ENCODE data around the gene LAMA2.

The LAMA2 gene

GRCh38 chr6:129099696-129100095 is 216.8 kb downstream of the LAMA2 start:
- TF ChIP-seq CTCF (IDR thresholded peaks at IDR 0.05; ENCODE audit: low read depth, low read length, missing control alignments) = no peak
- no peak overlapping the region for H3K4me3 ChIP-seq (replicated peaks; ENCODE audit: low read depth, low read length)
- DNase-seq (ENCODE audit: extremely low read depth, low read depth) = no peak

- TF ChIP-seq CTCF (IDR thresholded peaks at IDR 0.05; ENCODE audit: low read depth, low read length, missing control alignments) = no peak
- DNase-seq (ENCODE audit: extremely low read depth, low read depth) = no peak
- no peak overlapping the region for H3K4me3 ChIP-seq (replicated peaks; ENCODE audit: low read depth, low read length)
Observed at GRCh38 chr6:129100164-129100563, 217.2 kb downstream of the LAMA2 start.

DNA sequence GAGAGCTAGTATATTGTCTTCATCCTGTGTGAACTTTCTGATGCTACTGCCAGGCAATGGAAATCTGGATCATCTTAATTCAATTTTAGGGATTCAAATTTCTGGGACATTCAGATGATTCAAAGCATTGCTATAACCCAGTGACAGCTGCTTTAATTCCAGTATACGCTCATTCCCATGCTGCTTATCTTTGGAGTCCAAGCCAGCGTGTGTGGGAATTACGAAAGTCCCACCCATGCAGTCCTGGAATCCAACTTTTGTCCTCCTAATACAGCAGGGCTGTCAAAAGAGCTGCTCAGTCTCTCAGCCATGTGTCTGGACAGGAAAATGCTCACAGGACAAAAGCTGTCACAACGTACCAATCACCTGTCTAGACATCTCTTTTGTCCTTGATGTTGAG is 219.8 kb downstream of the LAMA2 start:
- TF ChIP-seq CTCF (IDR thresholded peaks at IDR 0.05; ENCODE audit: low read depth, low read length, missing control alignments) = no peak
- no peak overlapping the region for H3K4me3 ChIP-seq (replicated peaks; ENCODE audit: low read depth, low read length)
- DNase-seq (ENCODE audit: extremely low read depth, low read depth) = no peak

- DNase-seq (ENCODE audit: extremely low read depth, low read depth) = peak; percentile 15
- H3K4me3 ChIP-seq (replicated peaks; ENCODE audit: low read depth, low read length) = no peak overlapping the region
- TF ChIP-seq CTCF (IDR thresholded peaks at IDR 0.05; ENCODE audit: low read depth, low read length, missing control alignments) = no peak
Observed at GRCh38 chr6:129104131-129104530, 221.2 kb downstream of the LAMA2 start.

- no peak overlapping the region for H3K4me3 ChIP-seq (replicated peaks; ENCODE audit: low read depth, low read length)
- no peak for TF ChIP-seq CTCF (IDR thresholded peaks at IDR 0.05; ENCODE audit: low read depth, low read length, missing control alignments)
- DNase-seq (ENCODE audit: extremely low read depth, low read depth) = no peak
Observed at GRCh38 chr6:129104560-129104959, 221.6 kb downstream of the LAMA2 start.

DNA sequence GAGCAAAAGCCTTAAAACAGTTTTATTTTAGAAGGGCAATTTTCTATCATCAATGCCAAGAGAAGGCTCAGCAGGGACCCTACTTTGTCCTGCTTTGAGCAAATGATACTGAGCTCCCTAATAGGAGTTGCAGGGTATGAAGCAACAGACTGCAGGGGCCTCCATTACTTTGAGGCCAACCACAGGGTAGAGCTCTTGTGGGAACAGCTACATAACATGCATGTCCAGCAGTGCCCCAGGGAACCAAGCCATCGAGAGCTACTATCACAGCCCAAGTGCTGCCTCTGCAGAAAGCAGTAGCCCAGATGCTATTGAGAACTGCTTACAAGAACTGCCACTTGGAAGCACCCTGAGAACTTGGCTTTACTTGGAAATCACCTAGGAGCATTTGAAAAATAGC is 222.1 kb downstream of the LAMA2 start:
- no peak for DNase-seq (ENCODE audit: extremely low read depth, low read depth)
- TF ChIP-seq CTCF (IDR thresholded peaks at IDR 0.05; ENCODE audit: low read depth, low read length, missing control alignments) = no peak
- H3K4me3 ChIP-seq (replicated peaks; ENCODE audit: low read depth, low read length) = no peak overlapping the region

DNA sequence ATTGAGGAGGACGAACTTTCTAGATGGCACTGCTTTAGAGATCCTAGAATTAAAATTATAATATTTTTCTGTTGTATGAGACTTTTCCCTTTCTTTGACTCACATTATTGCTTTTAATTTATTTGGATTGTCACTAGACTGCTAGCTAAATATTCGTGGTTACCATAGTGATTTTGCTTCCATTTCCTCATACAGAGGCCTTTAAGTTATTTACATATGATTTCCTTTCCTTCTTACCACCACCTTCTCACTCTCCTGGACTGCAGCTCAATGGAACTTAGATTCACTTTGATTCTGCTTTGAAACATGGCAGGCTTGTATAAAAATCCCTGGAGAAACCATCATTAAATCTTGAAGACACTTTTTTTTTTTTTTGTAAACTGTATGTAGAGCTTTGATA is 222.9 kb downstream of the LAMA2 start:
- DNase-seq (ENCODE audit: extremely low read depth, low read depth) = no peak
- H3K4me3 ChIP-seq (replicated peaks; ENCODE audit: low read depth, low read length) = no peak overlapping the region
- no peak for TF ChIP-seq CTCF (IDR thresholded peaks at IDR 0.05; ENCODE audit: low read depth, low read length, missing control alignments)

Data from HFF-Myc (cell line).